Astrocyte (in vitro differentiated cells and primary cell): ENCODE data around the gene TNFRSF25.

Experiments used
- CTCF ChIP-seq: IDR thresholded peaks from 2 replicates; pipeline ENCODE4 v1.5.1; 2011; ENCODE audit warnings: low read depth, mild to moderate bottlenecking, inconsistent platforms, low read length, moderate library complexity; ENCODE audit not compliant: insufficient read depth
- EZH2 ChIP-seq: IDR thresholded peaks from 2 replicates; pipeline ENCODE4 v1.6.1; 2012; ENCODE audit warnings: mild to moderate bottlenecking, low read length, inconsistent platforms; ENCODE audit not compliant: insufficient read depth

DNA sequence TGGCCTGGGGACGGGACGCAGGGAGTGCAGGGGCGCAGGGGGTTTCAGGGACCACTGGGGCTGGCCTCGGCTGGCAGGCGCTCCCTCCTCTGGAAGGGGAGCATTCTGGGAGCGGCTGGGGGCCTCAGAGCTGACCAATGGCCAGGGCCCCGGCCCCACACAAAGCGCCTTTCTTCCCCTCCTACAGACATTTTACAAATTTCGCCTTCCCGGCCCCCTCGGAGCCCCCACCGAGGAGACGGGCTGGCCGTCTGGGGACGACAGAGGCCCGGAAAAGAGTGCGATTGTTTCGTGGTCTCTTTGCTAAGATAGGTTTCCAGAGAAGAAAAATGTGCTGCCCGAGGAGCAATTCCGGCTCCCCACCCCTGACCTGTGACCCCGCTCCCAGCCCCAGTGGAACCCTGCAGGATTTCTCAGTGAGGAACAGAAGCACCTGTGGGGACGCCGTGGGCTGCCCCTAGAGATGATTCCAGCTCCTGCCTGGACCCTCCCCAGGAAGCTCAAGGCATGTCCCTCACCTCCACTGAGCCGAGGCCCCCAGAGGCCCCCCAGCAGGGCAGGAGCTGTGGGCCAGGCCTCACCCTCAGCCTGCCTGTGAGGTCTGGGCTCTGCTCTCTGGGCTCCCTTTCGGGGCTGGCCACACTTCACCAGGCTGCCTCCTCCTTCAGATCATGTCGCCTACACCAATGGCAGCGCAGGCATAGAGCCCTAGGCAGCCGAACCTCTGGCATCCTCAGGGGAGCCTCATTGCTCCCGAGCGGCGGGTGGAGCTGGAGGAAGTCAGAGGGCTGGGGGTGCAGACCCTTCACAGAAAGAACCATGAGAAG is 40.5 kb upstream of the TNFRSF25 start:
- TF ChIP-seq CTCF (no peak), EZH2 (no peak)
